MM.1S (cell line): ENCODE measurements around the gene CASZ1.

Experiments used
- CTCF ChIP-seq: fragments of 300-600 bp; sonication (generic); IDR thresholded peaks from 2 replicates; pipeline ENCODE4 v1.5.1; 2016; ENCODE audit warnings: antibody characterized with exemption, low read length, mixed read lengths
- EZH2 ChIP-seq: fragments of 300-600 bp; sonication (generic); optimal IDR thresholded peaks from 2 replicates; pipeline ENCODE3; 2017; ENCODE audit warnings: low read depth, mild to moderate bottlenecking, antibody characterized with exemption, low read length, mixed read lengths

GRCh38 chr1:10839188-10839770 lies 42.8 kb upstream of the CASZ1 start:
- TF ChIP-seq CTCF (no peak), EZH2 (no peak)
